NCI-H69 (cell line): ENCODE measurements around the gene KRTAP5-9.
A peak's percentile ranks its signal among the peaks of the same experiment; 100 is the strongest.
"Not testable (repeated sequence)": the region's sequence is repeated elsewhere in the genome, so short reads cannot be mapped to it uniquely, and the experiment has no call there.

ENCODE experiments used
- DNase-seq: peaks from one replicate; lab custom pipeline; 2025; lab: John Stamatoyannopoulos, UW

The KRTAP5-9 gene

DNA sequence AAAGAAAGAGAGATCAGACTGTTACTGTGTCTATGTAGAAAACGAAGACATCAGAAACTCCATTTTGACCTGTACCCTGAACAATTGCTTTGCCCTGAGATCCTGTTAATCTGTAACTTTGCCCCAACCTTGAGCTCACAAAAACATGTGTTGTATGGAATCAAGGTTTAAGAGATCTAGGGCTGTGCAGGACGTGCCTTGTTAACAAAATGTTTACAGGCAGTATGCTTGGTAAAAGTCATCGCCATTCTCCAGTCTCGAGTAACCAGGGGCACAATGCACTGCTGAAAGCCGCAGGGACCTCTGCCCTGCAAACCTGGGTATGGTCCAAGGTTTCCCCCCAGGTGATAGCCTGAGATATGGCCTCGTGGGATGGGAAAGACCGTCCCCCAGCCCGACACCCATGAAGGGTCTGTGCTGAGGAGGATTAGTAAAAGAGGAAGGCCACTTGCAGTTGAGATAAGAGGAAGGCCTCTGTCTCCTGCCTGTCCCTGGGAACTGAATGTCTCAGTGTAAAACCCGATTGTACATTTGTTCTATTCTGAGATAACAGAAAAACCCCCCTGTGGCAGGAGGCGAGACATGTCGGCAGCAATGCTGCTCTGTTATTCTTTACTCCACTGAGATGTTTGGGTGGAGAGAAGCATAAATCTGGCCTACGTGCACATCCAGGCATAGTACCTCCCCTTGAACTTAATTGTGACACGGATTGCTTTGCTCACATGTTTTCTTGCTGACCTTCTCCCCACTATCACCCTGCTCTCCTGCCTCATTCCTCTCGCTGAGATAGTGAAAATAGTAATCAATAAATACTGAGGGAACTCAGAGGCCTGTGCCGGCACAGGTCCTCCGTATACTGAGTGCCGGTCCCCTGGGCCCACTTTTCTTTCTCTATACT lies 13.3 kb upstream of the KRTAP5-9 start:
- not testable (repeated sequence) for DNase-seq

DNA sequence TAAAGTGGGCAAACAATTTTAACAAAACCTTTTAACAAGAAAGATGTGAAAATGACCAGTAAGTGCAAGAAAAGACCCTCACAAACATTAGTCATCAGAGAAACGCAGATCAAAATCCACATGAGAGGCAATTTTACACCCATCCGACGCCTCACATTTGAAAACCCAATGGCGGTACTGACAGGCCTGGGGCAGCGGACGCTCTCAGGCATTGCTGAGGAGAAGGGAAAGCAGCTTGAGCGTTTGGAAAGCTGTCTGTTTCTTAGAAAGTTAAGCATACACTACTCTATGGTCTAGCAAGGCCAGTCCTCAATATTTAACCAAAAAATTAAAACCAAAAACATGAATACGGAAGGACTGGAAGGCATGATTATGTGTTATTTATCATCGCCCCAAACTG lies 12.4 kb upstream of the KRTAP5-9 start:
- no peak for DNase-seq

DNA sequence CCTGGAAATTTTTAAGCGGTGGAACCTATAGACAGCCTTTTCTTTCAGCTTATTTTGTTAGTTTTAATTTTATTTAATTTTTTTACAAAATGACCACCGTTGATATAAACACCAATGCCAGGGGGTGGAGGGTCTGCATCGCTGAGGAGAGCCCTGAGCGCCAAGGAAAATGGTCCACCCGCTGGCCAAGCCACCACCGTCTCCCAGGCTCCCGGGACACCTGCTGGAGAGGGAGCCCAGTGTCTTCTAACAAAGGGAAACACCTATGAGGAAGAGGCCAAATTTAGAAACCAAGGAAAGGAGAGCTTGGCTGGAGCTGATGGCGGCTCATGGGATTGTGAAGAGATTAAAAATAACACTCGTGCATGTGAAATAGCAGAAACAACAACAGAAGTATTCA lies 10.7 kb upstream of the KRTAP5-9 start:
- DNase-seq = no peak

DNA sequence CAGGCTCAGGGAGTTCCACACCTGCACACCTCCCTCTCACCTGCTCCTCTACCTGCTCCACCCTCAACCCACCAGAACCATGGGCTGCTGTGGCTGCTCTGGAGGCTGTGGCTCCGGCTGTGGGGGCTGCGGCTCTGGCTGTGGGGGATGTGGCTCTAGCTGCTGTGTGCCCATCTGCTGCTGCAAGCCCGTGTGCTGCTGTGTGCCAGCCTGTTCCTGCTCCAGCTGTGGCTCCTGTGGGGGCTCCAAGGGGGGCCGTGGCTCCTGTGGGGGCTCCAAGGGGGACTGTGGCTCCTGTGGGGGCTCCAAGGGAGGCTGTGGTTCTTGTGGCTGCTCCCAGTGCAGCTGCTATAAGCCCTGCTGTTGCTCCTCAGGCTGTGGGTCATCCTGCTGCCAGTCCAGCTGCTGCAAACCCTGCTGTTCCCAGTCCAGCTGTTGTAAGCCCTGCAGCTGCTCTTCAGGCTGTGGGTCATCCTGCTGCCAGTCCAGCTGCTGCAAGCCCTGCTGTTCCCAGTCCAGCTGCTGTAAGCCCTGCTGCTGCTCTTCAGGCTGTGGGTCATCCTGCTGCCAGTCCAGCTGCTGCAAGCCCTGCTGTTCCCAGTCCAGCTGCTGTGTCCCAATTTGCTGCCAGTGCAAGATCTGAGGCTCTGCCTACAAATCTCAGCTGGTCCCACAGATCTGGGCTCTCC lies 10.1 kb upstream of the KRTAP5-9 start, which contains the start of gene KRTAP5-8:
KRTAP5-8 (plus strand) TSS at position 49 of the 689 bp plus-strand sequence; CDS start at position 80, 31 bp downstream.
- not testable (repeated sequence) for DNase-seq

- DNase-seq = no peak
Measured at GRCh38 chr11:71538666-71538990, 9.6 kb upstream of the KRTAP5-9 start.

GRCh38 chr11:71539017-71539416 lies 9.2 kb upstream of the KRTAP5-9 start:
- no peak for DNase-seq

GRCh38 chr11:71539971-71540370 lies 8.2 kb upstream of the KRTAP5-9 start:
- DNase-seq = not testable (repeated sequence)

GRCh38 chr11:71540521-71541304 lies 7.5 kb upstream of the KRTAP5-9 start:
- not testable (repeated sequence) for DNase-seq

DNA sequence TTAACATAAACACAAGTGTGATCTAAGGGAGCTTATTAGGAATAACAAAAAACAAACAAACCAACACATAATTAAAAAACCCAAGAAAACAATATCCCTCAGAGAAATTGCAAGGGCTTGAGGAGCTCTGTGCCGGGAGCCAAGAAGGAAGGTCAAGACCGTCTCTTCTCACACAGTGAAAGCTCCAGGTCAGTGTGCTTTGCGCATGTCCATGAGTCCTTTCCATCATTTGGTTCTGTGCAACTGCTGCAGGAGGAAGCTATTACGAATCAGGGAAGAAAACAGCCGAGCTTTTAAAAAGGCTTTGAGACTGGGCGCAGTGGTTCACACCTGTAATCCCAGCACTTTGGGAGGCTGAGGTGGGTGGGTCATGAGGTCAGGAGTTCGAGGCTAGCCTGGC lies 5.8 kb upstream of the KRTAP5-9 start:
- DNase-seq = no peak

DNA sequence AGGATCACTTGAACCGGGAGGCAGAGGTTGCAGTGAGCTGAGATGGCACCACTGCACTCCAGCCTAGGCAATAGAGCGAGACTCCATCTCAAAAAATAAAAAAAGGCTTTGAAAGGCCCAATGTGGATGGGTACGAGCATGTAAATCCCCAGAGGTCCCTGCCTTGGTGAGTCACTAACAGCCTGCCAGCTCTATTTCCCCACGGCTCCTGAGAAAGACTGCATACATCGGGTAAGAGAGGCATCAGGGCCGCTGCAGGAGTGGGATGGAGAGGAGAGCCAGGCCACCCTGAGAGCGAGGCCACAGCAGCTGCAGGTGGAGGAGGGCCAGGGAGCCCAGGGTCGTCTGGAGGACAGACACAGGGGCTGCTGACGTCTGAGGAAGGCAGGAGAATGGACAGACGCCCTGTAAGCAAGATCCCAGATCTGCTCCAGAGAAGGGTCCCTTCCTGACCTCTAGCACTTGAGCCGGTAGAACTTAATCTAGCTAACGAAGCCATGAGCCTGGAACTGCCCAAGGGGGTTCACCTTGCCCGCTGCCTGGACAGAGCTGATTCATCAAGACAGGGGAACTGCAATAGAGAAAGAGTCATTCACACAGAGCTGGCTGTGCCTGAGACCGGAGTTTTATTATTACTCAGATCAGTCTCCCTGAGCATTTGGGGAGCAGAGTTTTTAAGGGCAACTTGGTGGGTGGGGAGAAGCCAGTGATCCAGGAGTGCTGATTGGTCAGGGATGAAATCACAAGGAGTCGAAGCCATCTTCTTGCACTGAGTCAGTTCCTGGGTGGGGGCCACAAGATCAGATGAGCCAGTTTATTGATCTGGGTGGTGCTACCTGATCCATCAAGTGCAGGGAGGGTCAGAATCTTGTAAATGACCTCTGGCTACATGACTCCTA lies 5.1 kb upstream of the KRTAP5-9 start:
- DNase-seq = no peak

GRCh38 chr11:71543866-71544265 lies 4.4 kb upstream of the KRTAP5-9 start:
- DNase-seq = no peak

DNA sequence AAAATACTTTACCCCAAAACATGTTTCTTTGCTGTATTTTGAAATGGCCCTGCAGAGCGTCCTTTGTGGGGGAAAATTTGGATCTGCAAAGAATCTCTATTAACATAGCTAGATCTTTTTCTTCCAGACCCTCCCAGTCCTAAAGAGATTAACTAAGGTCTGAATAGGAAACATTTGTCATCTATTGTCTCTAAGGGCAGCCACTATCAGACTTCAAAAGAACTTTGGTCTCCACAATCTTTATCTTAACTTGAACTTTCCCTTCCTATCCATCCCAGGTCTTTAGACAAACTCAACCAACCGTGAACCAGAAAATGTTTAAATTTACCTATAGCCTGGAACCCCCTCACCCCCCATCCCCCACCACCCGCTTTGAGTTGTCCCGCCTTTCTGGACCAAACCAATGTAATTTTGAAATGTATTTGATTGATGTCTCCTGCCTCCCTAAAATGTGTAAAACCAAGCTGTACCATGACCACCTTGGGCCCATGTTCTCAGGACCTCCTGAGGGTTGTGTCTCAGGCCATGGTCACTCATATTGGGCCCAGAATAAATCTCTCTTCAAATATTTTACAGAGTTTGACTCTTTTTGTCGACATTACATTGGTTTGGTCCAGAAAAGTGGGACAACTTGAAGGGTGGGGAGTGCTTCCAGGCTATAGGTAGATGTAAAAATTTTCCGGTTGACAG lies 3.5 kb upstream of the KRTAP5-9 start:
- no peak for DNase-seq

DNA sequence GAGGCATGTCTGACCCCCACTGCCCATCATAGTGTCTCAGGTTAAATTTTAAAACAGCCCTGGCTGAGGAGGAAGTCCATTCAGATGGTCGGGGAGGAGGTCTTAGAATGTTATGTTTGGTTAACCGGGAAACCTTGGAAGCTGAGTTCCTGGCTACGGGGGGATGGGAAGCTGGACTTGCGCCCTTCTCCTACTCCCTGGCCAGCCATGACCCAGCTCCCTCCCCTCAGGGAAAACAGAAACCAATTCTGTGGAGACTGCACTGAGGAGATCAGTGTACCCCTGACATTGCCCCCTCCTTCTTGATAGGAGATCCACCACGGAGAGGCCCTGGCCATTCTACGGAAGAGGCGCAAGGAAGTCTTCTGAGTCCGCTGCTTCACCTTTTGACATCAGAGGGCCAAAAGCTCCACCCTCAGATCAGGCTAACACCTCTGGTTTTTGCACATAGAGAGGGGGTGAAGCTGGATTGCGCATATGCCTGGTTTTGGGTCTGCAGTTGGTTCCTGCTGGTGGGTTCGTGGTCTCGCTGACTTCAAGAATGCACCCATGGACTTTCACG lies 2.7 kb upstream of the KRTAP5-9 start:
- no peak for DNase-seq

DNA sequence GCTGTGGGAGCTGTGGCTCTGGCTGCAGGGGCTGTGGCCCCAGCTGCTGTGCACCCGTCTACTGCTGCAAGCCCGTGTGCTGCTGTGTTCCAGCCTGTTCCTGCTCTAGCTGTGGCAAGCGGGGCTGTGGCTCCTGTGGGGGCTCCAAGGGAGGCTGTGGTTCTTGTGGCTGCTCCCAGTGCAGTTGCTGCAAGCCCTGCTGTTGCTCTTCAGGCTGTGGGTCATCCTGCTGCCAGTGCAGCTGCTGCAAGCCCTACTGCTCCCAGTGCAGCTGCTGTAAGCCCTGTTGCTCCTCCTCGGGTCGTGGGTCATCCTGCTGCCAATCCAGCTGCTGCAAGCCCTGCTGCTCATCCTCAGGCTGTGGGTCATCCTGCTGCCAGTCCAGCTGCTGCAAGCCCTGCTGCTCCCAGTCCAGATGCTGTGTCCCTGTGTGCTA lies 514 bp downstream of the KRTAP5-9 start:
- DNase-seq = no peak

DNA sequence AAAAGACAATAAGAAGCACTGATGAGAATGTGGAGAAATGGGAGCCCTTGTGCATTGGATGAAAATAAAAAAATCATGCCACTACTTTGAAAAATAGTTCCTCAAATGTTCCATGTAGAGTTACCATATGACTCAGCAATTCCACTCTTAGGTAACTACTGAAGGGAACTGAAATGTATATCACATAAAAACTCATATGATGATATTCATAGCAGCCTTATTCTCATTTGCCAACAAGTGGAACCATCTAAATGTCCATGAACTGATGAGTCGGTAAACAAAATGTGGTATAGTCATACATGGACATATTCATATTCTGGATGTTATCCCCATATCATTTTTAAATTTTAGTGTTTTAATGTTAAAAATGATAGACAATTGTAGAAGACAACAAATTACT lies 3.5 kb downstream of the KRTAP5-9 start:
- no peak for DNase-seq

GRCh38 chr11:71554996-71555395 lies 6.8 kb downstream of the KRTAP5-9 start:
- no peak for DNase-seq

GRCh38 chr11:71555508-71555907 lies 7.3 kb downstream of the KRTAP5-9 start:
- no peak for DNase-seq

GRCh38 chr11:71556018-71556417 lies 7.8 kb downstream of the KRTAP5-9 start:
- no peak for DNase-seq

DNA sequence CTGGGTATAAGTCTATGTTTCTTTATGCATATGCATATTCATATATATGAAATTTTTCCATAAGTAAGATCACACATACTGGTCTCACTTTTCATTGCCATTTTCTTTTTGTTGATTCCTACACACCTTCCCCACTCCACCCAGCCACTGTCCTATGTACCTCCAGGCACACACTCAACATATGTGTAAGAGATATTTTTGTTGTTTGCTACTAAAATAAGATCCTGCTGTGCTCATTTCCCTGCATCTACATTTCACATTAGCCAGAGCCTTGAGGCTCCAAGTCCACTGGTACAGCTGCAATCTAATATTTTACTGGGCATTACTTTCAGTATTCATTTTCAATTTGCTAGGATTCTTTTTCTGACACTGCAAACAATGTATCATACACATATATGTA lies 9.0 kb downstream of the KRTAP5-9 start:
- DNase-seq = no peak

DNA sequence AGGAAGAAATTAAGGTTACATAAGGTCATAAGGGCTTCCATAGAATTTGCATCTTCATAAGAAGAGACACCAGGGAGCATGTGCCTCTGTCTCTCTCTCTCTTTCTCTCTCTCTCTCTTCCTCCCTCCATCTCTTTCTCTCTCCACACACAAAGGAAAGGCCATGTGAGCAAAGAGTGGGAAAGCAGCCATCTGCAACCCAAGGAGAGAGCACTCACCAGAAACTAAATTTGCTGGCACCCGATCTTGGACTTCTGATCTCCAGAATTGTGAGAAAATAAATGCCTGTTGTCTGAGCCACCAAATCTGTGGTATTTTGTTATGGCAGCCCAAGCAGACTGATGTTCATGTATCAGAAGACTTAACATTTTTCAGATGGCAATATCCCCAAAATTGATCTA lies 10.8 kb downstream of the KRTAP5-9 start:
- no peak for DNase-seq

DNA sequence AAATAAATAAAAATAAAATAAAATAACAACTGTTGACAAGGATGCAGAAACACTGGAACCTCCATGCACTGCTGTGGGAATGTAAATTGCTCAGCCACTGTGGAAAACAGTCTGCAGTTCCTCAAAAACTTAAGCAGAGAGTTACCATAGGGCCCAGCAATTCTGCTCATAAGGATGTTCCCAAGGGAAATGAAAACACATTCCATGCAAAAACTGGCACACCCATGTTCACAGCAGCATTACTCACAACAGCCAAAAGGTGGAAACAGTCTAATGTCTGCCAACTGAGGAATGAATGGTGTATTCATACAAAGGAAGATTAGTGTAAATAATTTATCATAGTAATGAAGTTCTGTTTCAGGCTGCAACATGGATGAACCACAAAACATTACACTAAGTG lies 13.9 kb downstream of the KRTAP5-9 start:
- peak; percentile 6 for DNase-seq
